Cardiac muscle cell (in vitro differentiated cells and primary cell): Measurements from ENCODE around the gene EPS8L1. TPM values are rescaled to one million over a fixed set of nuclear protein-coding genes. Genes with fewer than 3 reads are reported as not detected.
"Not testable (repeated sequence)": the region's sequence is repeated elsewhere in the genome, so short reads cannot be mapped to it uniquely, and the experiment has no call there.

Experiments
- DNase-seq, 2 donors: peaks; one replicate each; pipeline versions ENCODE4 v3.0.0 to v3.0.0-alpha.2; 2010 to 2017; ENCODE audit warnings: low read depth in 1 of 2, low spot score in 1 of 2
- H3K27ac ChIP-seq: fragments of 200-600 bp; sonication (generic); 2 replicates; pipeline ENCODE4 v1.5.1; 2016
- H3K27me3 ChIP-seq: fragments of 200-600 bp; sonication (generic); 2 replicates; pipeline ENCODE4 v1.6.0; 2016; ENCODE audit warnings: control low read depth
- H3K36me3 ChIP-seq: fragments of 200-600 bp; sonication (generic); 2 replicates; pipeline ENCODE4 v1.5.1; 2016; ENCODE audit warnings: control low read depth
- H3K4me1 ChIP-seq: fragments of 200-600 bp; sonication (generic); 2 replicates; pipeline ENCODE4 v1.8.1; 2017; ENCODE audit warnings: low read depth, mild to moderate bottlenecking, mixed run types
- H3K4me3 ChIP-seq: fragments of 200-600 bp; sonication (generic); 2 replicates; pipeline ENCODE4 v1.5.1; 2016; ENCODE audit warnings: mild to moderate bottlenecking
- H3K9me3 ChIP-seq: fragments of 200-600 bp; sonication (generic); 2 replicates; pipeline ENCODE4 v1.5.1; 2017; ENCODE audit warnings: low read depth, mild to moderate bottlenecking, control low read depth
- CTCF ChIP-seq: IDR thresholded peaks from 2 replicates; pipeline ENCODE4 v1.5.1; 2012; ENCODE audit warnings: low read depth, mild to moderate bottlenecking, low read length
- polyA plus RNA-seq: library from polyadenylated mRNA; unstranded; fragments of >200 nt; fragmentation: Nextera tagmentation; extraction: Ambion mirVana; gene quantifications from 2 replicates; pipeline ENCODE4 v1.2.1, GENCODE V29; 2016
- total RNA-seq: library from RNA; depleted of rRNA; stranded (reverse); fragments of >200 nt; gene quantifications from 2 replicates; pipeline ENCODE4 v1.2.3, GENCODE V29; 2016

EPS8L1 gene
- total RNA-seq (2.0 and 3.9 TPM in 2 replicates), polyA plus RNA-seq (1.1 and 1.2 TPM in 2 replicates)

DNA sequence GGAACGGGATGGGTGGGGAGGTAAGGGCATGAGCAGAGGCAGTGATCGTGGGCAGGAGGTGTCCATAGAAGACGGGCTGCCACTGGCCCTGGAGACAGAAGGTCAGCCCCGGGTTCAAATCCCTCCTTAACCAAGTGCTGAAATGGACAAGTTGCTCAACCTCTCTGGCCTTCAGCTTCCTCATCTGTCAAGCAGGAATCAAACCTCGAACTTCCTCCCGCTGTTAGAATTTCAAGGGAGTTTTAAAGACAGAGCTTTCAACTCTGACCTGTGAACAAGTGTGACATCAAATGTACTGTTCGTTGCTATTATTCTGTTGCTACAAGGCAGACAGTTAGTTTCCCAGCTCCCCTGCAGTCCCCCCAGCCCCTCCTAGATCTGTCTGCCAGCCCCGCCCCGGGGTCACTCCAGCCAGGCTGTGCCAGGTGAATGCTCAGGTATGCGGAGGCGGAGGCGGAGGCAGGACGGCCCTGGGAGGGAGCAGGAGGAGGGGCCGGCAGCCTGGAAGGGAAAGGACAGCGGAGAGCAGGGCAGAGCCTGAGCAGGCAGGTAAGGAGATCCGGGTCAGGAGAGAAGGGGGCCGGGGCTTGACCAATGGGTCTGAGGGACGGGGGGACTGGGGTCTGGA is at the start of gene EPS8L1:
Gene EPS8L1 (plus strand): TSS at position 499 of the 628 bp plus-strand sequence. CDS start 576 bp downstream, outside the sequence.
- H3K27me3 ChIP-seq: peaks cover 44% of the 10 kb centered on the region
- H3K4me1 ChIP-seq: peaks cover 1% of the 10 kb centered on the region
- no peak for TF ChIP-seq CTCF
- no peaks in the 10 kb centered on the region for H3K36me3 ChIP-seq
- H3K4me3 ChIP-seq: no peak within 1 kb of the TSS
- H3K27ac ChIP-seq: no peak within 1 kb of the TSS
- no peaks in the 10 kb centered on the region for H3K9me3 ChIP-seq
- DNase-seq: no peak

- not testable (repeated sequence) for H3K27ac ChIP-seq, H3K27me3 ChIP-seq, H3K4me3 ChIP-seq, H3K9me3 ChIP-seq, H3K4me1 ChIP-seq, H3K36me3 ChIP-seq, DNase-seq
Observed at GRCh38 chr19:55027140-55027471, 48.6 kb upstream of the EPS8L1 start.

GRCh38 chr19:55027472-55028337 is 48.0 kb upstream of the EPS8L1 start:
- Histone ChIP-seq H3K9me3 (no peaks in the 10 kb centered on the region), H3K27ac (no peak overlapping the region), H3K4me1 (no peaks in the 10 kb centered on the region), H3K27me3 (no peaks in the 10 kb centered on the region), H3K4me3 (no peak overlapping the region), H3K36me3 (no peaks in the 10 kb centered on the region)
- no peak for TF ChIP-seq CTCF
- no peak for DNase-seq

DNA sequence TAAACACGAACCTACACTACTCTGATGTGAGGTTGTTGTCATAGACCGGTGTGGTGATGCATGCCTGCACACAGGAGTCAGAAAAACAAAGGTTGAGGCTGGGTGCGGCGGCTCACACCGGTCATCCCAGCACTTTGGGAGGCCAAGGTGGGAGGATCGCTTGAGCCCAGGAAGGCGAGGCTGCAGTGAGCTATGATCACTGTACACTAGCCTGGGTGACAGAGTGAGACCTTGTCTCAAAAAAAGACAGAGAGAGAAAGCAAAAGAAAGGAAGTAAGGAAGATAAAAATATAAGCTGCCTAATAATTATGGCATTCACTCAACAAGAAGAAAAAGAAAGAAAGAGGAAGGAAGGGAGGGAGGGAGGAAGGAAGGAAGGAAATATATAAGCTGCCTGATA is 46.9 kb upstream of the EPS8L1 start:
- Histone ChIP-seq H3K4me3 (no peak overlapping the region), H3K4me1 (no peaks in the 10 kb centered on the region), H3K27me3 (no peaks in the 10 kb centered on the region), H3K27ac (no peak overlapping the region), H3K9me3 (no peaks in the 10 kb centered on the region), H3K36me3 (no peaks in the 10 kb centered on the region)
- no peak for DNase-seq
- no peak for TF ChIP-seq CTCF

DNA sequence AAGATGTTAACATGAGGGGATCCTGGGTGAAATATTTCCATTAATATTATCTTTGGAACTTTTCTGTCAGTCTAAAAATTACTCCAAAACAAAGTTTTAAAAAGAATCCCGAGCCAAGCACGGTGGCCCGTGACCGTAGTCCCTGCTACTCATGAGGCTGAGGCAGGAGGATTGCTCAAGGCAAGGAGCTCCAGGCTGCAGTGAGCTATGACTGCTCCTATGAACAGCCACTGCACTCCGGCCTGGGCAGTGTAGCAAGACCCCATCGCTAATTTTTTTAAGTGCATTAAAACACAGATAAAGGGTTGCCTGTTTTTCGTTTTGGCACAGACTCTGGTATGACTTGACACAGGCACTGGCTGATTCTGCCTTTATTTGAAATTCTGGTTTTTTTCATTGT is 44.5 kb upstream of the EPS8L1 start:
- Histone ChIP-seq H3K4me3 (no peak overlapping the region), H3K27ac (no peak overlapping the region), H3K9me3 (no peaks in the 10 kb centered on the region), H3K27me3 (no peaks in the 10 kb centered on the region), H3K36me3 (no peaks in the 10 kb centered on the region), H3K4me1 (no peaks in the 10 kb centered on the region)
- no peak for TF ChIP-seq CTCF
- no peak for DNase-seq

- Histone ChIP-seq H3K27ac (no peak overlapping the region), H3K9me3 (no peaks in the 10 kb centered on the region), H3K4me1 (no peaks in the 10 kb centered on the region), H3K36me3 (no peaks in the 10 kb centered on the region), H3K27me3 (no peaks in the 10 kb centered on the region), H3K4me3 (no peak overlapping the region)
- TF ChIP-seq CTCF: no peak
- no peak for DNase-seq
Observed at GRCh38 chr19:55032170-55032800, 43.4 kb upstream of the EPS8L1 start.

GRCh38 chr19:55032976-55033643 is 42.6 kb upstream of the EPS8L1 start:
- H3K9me3 ChIP-seq, H3K4me1 ChIP-seq, DNase-seq, H3K27ac ChIP-seq, H3K27me3 ChIP-seq, H3K4me3 ChIP-seq, H3K36me3 ChIP-seq: not testable (repeated sequence)
